H1 (cell line): Measurements from ENCODE around the gene KEL. TPM values are rescaled to one million over a fixed set of nuclear protein-coding genes. Genes with fewer than 3 reads are reported as not detected.

Experiments
- CHD7 ChIP-seq: fragments of 300-600 bp; sonication (generic); IDR thresholded peaks from 2 replicates; pipeline ENCODE4 v1.7.1; 2012; ENCODE audit warnings: low read length, moderate library complexity, mild to moderate bottlenecking, inconsistent platforms; ENCODE audit not compliant: insufficient replicate concordance
- CTBP2 ChIP-seq: IDR thresholded peaks from 2 replicates; pipeline ENCODE4 v1.7.0; 2011; ENCODE audit warnings: borderline replicate concordance, mild to moderate bottlenecking, moderate library complexity, mixed read lengths, low read length; ENCODE audit not compliant: insufficient read depth, insufficient read length
- CTCF ChIP-seq, 3 experiments: IDR thresholded peaks; 1 replicate in 2 of 3; 2 replicates in 1 of 3; pipeline versions ENCODE4 v1.5.1 to v1.6.1; 2011; ENCODE audit warnings: low read length in 3 of 3, mild to moderate bottlenecking in 3 of 3, inconsistent platforms in 2 of 3, low read depth in 1 of 3, moderate library complexity in 1 of 3; ENCODE audit not compliant: insufficient read depth in 1 of 3; ENCODE audit errors: control extremely low read depth in 1 of 3
- polyA plus RNA-seq, 7 experiments: library from polyadenylated mRNA; depleted of rRNA in 3 of 7; stranded (reverse) in 5 of 7; unstranded in 2 of 7; fragments of >200 nt in 5 of 7; fragments of 200-250 nt in 2 of 7; gene quantifications; 1 replicate in 5 of 7; 2 replicates in 1 of 7; 4 replicates in 1 of 7; pipeline versions ENCODE4 v1.2.1 to v1.2.3, GENCODE V29; 2011 to 2013; ENCODE audit warnings: missing spikeins in 2 of 7, mixed read lengths in 2 of 7
- total RNA-seq: library from RNA; stranded (reverse); fragmentation: NEBNext Ultra II Directional; extraction: Animal tissue kit (Norgen Biotek cat#: 25700); gene quantifications from 2 replicates; pipeline ENCODE4 v1.2.1, GENCODE V29; 2021

KEL gene
- total and polyA plus RNA-seq, 2 of the 8 experiments (the other 6 are each of a cell fraction or from before 2014, with no cell fraction given): 1.8 to 1.9 TPM

- no peak for TF ChIP-seq CHD7
- peak in 2 of 3 experiments; percentile 32 to 45; a peak in 3 of 4 replicates for TF ChIP-seq CTCF (IDR thresholded peaks at IDR 0.05; ENCODE audit: control extremely low read depth in 1 of 3, insufficient read depth in 1 of 3, low read depth in 1 of 3, low read length in 3 of 3)
- TF ChIP-seq CTBP2: no peak
These were observed 1.1 kb downstream of the KEL start (continued) for GRCh38 chr7:142960955-142961512.
